ENCODE data around the gene ESRRA.

DNA sequence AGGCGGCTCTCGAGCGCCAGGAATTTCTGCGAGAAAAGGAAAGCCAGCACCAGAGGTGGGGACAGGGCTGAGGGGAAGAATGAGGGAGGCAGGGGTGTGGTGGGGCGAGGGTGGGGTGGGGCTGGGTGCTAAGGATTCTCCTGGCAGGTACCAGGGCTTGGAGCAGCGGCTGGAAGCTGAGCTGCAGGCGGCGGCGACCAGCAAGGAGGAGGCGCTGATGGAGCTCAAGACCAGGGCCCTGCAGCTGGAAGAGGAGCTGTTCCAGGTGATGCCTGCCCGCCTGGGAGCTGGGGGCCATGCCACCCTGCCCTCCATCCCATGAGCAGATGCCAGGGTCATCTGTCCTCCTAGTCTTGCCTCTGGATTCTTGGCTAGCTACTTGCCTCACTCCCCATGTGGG is 44.1 kb downstream of the ESRRA start:
- no peak for TF ChIP-seq EP300 (IDR thresholded peaks at IDR 0.05)
- TF ChIP-seq, protein P1, sequence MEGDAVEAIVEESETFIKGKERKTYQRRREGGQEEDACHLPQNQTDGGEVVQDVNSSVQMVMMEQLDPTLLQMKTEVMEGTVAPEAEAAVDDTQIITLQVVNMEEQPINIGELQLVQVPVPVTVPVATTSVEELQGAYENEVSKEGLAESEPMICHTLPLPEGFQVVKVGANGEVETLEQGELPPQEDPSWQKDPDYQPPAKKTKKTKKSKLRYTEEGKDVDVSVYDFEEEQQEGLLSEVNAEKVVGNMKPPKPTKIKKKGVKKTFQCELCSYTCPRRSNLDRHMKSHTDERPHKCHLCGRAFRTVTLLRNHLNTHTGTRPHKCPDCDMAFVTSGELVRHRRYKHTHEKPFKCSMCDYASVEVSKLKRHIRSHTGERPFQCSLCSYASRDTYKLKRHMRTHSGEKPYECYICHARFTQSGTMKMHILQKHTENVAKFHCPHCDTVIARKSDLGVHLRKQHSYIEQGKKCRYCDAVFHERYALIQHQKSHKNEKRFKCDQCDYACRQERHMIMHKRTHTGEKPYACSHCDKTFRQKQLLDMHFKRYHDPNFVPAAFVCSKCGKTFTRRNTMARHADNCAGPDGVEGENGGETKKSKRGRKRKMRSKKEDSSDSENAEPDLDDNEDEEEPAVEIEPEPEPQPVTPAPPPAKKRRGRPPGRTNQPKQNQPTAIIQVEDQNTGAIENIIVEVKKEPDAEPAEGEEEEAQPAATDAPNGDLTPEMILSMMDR (IDR thresholded peaks at IDR 0.05) = no peak
- no peak for TF ChIP-seq POLR2A (IDR thresholded peaks at IDR 0.05)
